WTC11 (cell line): ENCODE measurements around the gene CDCA7L. TPM values are rescaled to one million over a fixed set of nuclear protein-coding genes. Genes with fewer than 3 reads are reported as not detected.

Experiments used
- ATAC-seq: fragments of 200-7000 bp; cut with Tn5 transposase; 2 replicates; pipeline ENCODE4 v1.10.0; 2021; ENCODE audit warnings: mild to moderate bottlenecking, moderate library complexity
- CTCF ChIA-PET: fragments of 300-600 bp; sonication (Branson Sonifier 250); formaldehyde crosslinking; loops from one replicate; lab custom pipeline; 2021; ENCODE audit warnings: antibody characterized with exemption; lab: Charles Lee
- POLR2A ChIA-PET: fragments of 350-600 bp; sonication (Branson Sonifier 250); formaldehyde crosslinking; loops from one replicate; lab custom pipeline; 2021; ENCODE audit warnings: antibody characterized with exemption; lab: Charles Lee
- DNase-seq: peaks from one replicate; pipeline ENCODE4 v3.0.0; 2021; ENCODE audit warnings: low spot score
- H3K27ac Mint-ChIP-seq: 2 replicates; pipeline ENCODE4 v1.8.0; 2021; ENCODE audit warnings: mixed read lengths
- H3K27me3 Mint-ChIP-seq: 2 replicates; pipeline ENCODE4 v1.8.0; 2021; ENCODE audit warnings: low read depth, mild to moderate bottlenecking, moderate library complexity, mixed read lengths
- H3K36me3 Mint-ChIP-seq: 2 replicates; pipeline ENCODE4 v1.8.0; 2021; ENCODE audit warnings: mixed read lengths
- H3K4me1 Mint-ChIP-seq: 2 replicates; pipeline ENCODE4 v1.8.0; 2022; ENCODE audit warnings: mixed read lengths
- H3K4me3 Mint-ChIP-seq: 2 replicates; pipeline ENCODE4 v1.8.0; 2021; ENCODE audit warnings: mild to moderate bottlenecking, moderate library complexity, mixed read lengths
- H3K9me3 Mint-ChIP-seq: 2 replicates; pipeline ENCODE4 v1.8.0; 2021; ENCODE audit warnings: mixed read lengths
- CDX4 ChIP-seq: fragments of 250-450 bp; sonication (Bioruptor Pico); IDR thresholded peaks from 2 replicates; pipeline ENCODE4 v1.9.0; 2021; ENCODE audit warnings: moderate library complexity, mild to moderate bottlenecking, inconsistent platforms, borderline replicate concordance
- CREB1 ChIP-seq: sonication (generic); formaldehyde crosslinking; IDR thresholded peaks from 2 replicates; pipeline ENCODE4 v1.8.0; 2023; ENCODE audit warnings: mild to moderate bottlenecking, missing genetic modification reagents
- CREM ChIP-seq: sonication (generic); formaldehyde crosslinking; IDR thresholded peaks from 2 replicates; pipeline ENCODE4 v1.8.1; 2022; ENCODE audit warnings: mild to moderate bottlenecking, missing genetic modification reagents, moderate library complexity
- E2F4 ChIP-seq: sonication (generic); formaldehyde crosslinking; IDR thresholded peaks from 2 replicates; pipeline ENCODE4 v1.8.1; 2022; ENCODE audit warnings: low read depth, mild to moderate bottlenecking, moderate library complexity, missing genetic modification reagents, borderline replicate concordance
- ETV6 ChIP-seq: sonication (generic); formaldehyde crosslinking; IDR thresholded peaks from 2 replicates; pipeline ENCODE4 v1.8.1; 2022; ENCODE audit warnings: mild to moderate bottlenecking, missing genetic modification reagents
- FOXJ3 ChIP-seq: sonication (generic); formaldehyde crosslinking; IDR thresholded peaks from 2 replicates; pipeline ENCODE4 v1.9.0; 2021; ENCODE audit warnings: missing genetic modification reagents, mild to moderate bottlenecking, borderline replicate concordance
- GABPB1 ChIP-seq: sonication (generic); formaldehyde crosslinking; IDR thresholded peaks from 2 replicates; pipeline ENCODE4 v1.8.1; 2023; ENCODE audit warnings: mild to moderate bottlenecking, missing genetic modification reagents
- IRF1 ChIP-seq: sonication (generic); formaldehyde crosslinking; IDR thresholded peaks from 2 replicates; pipeline ENCODE4 v1.8.0; 2023; ENCODE audit warnings: missing genetic modification reagents
- JAZF1 ChIP-seq: fragments of 250-450 bp; sonication (Bioruptor Pico); IDR thresholded peaks from 2 replicates; pipeline ENCODE4 v1.9.0; 2021; ENCODE audit warnings: moderate library complexity, mild to moderate bottlenecking, inconsistent platforms
- JUN ChIP-seq: sonication (generic); formaldehyde crosslinking; IDR thresholded peaks from 2 replicates; pipeline ENCODE4 v1.8.0; 2023; ENCODE audit warnings: mild to moderate bottlenecking, missing genetic modification reagents
- NFATC4 ChIP-seq: fragments of 250-450 bp; sonication (Bioruptor Pico); IDR thresholded peaks from 2 replicates; pipeline ENCODE4 v1.9.0; 2021; ENCODE audit warnings: mild to moderate bottlenecking
- NFYB ChIP-seq: sonication (generic); formaldehyde crosslinking; conservative IDR thresholded peaks from 2 replicates; pipeline ENCODE4 v1.8.0; 2022; ENCODE audit warnings: low read depth, missing genetic modification reagents
- NR2C2 ChIP-seq: sonication (generic); formaldehyde crosslinking; IDR thresholded peaks from 2 replicates; pipeline ENCODE4 v1.8.0; 2022; ENCODE audit warnings: mild to moderate bottlenecking, missing genetic modification reagents
- OVOL2 ChIP-seq: fragments of 250-450 bp; sonication (Bioruptor Pico); IDR thresholded peaks from 2 replicates; pipeline ENCODE4 v1.9.0; 2021; ENCODE audit warnings: mild to moderate bottlenecking, borderline replicate concordance
- STAT6 ChIP-seq: sonication (generic); formaldehyde crosslinking; conservative IDR thresholded peaks from 2 replicates; pipeline ENCODE4 v1.8.1; 2023; ENCODE audit warnings: mild to moderate bottlenecking, low read depth, missing genetic modification reagents, moderate library complexity
- ZNF121 ChIP-seq: sonication (generic); formaldehyde crosslinking; IDR thresholded peaks from 2 replicates; pipeline ENCODE4 v1.8.0; 2023; ENCODE audit warnings: missing genetic modification reagents
- ZNF317 ChIP-seq: sonication (generic); formaldehyde crosslinking; IDR thresholded peaks from 2 replicates; pipeline ENCODE4 v1.8.1; 2023; ENCODE audit warnings: low read depth, mild to moderate bottlenecking, moderate library complexity, missing genetic modification reagents, borderline replicate concordance
- ZNF416 ChIP-seq: fragments of 250-450 bp; sonication (Bioruptor Pico); IDR thresholded peaks from 2 replicates; pipeline ENCODE4 v1.9.0; 2021; ENCODE audit warnings: mild to moderate bottlenecking, inconsistent platforms
- ZNF423 ChIP-seq: fragments of 250-450 bp; sonication (Bioruptor Pico); IDR thresholded peaks from 2 replicates; pipeline ENCODE4 v2.1.2; 2022; ENCODE audit warnings: mild to moderate bottlenecking, moderate library complexity
- ZNF425 ChIP-seq: fragments of 250-450 bp; sonication (Bioruptor Pico); conservative IDR thresholded peaks from 2 replicates; pipeline ENCODE4 v1.9.0; 2021; ENCODE audit warnings: mild to moderate bottlenecking
- total RNA-seq: library from RNA; stranded (reverse); gene quantifications from 3 replicates; pipeline ENCODE4 v1.2.3, GENCODE V29; 2021
- TF ChIP-seq, protein P1 (sequence below): sonication (generic); formaldehyde crosslinking; IDR thresholded peaks from 2 replicates; pipeline ENCODE4 v1.8.0; 2023; ENCODE audit warnings: mild to moderate bottlenecking, missing genetic modification reagents
- TF ChIP-seq, protein P2 (sequence below): sonication (generic); formaldehyde crosslinking; IDR thresholded peaks from 2 replicates; pipeline ENCODE4 v1.8.1; 2022; ENCODE audit warnings: mild to moderate bottlenecking, moderate library complexity, missing genetic modification reagents
- TF ChIP-seq, protein P3 (sequence below): sonication (generic); formaldehyde crosslinking; IDR thresholded peaks from 2 replicates; pipeline ENCODE4 v1.8.1; 2022; ENCODE audit warnings: low read depth, missing genetic modification reagents, borderline replicate concordance

The CDCA7L gene
- total RNA-seq, 1 experiment from 2014 or later: 161 TPM

- Mint-ChIP-seq H3K4me3 (no peak overlapping the region), H3K36me3 (no peaks in the 10 kb centered on the region), H3K9me3 (peaks cover 5% of the 10 kb centered on the region), H3K4me1 (0 out of 2 replicates have a peak, but pooled peaks cover 3% of the 10 kb centered on the region), H3K27me3 (no peaks in the 10 kb centered on the region), H3K27ac (no peak overlapping the region)
- ATAC-seq (no peak), DNase-seq (no peak)
- CTCF ChIA-PET: interaction anchor here (0.6 to 1.6 kb wide), 3 partner anchors 44 to 490 kb away, joined by 4 to 5 read pairs (median 5); no protein-coding TSS in a partner anchor
- POLR2A ChIA-PET: no interaction called here
- TF ChIP-seq ETV6 (CRISPR knock-in tag) (no peak), CREM (CRISPR knock-in tag) (no peak), ZNF121 (CRISPR knock-in tag) (no peak)
- TF ChIP-seq, protein P1, sequence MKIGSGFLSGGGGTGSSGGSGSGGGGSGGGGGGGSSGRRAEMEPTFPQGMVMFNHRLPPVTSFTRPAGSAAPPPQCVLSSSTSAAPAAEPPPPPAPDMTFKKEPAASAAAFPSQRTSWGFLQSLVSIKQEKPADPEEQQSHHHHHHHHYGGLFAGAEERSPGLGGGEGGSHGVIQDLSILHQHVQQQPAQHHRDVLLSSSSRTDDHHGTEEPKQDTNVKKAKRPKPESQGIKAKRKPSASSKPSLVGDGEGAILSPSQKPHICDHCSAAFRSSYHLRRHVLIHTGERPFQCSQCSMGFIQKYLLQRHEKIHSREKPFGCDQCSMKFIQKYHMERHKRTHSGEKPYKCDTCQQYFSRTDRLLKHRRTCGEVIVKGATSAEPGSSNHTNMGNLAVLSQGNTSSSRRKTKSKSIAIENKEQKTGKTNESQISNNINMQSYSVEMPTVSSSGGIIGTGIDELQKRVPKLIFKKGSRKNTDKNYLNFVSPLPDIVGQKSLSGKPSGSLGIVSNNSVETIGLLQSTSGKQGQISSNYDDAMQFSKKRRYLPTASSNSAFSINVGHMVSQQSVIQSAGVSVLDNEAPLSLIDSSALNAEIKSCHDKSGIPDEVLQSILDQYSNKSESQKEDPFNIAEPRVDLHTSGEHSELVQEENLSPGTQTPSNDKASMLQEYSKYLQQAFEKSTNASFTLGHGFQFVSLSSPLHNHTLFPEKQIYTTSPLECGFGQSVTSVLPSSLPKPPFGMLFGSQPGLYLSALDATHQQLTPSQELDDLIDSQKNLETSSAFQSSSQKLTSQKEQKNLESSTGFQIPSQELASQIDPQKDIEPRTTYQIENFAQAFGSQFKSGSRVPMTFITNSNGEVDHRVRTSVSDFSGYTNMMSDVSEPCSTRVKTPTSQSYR: no peak
- TF ChIP-seq, all 79 proteins: peak for 0
These were observed 17.0 kb upstream of the CDCA7L start for GRCh38 chr7:21962677-21963076.

GRCh38 chr7:21960922-21961321, 15.2 kb upstream of the CDCA7L start:
- ATAC-seq: no peak
- Mint-ChIP-seq H3K27ac (no peak overlapping the region), H3K4me3 (no peak overlapping the region), H3K9me3 (peaks cover 5% of the 10 kb centered on the region), H3K27me3 (no peaks in the 10 kb centered on the region), H3K36me3 (no peaks in the 10 kb centered on the region), H3K4me1 (0 out of 2 replicates have a peak, but pooled peaks cover 1% of the 10 kb centered on the region)
- CTCF ChIA-PET: no interaction called here
- POLR2A ChIA-PET: no interaction called here
- TF ChIP-seq E2F4 (CRISPR knock-in tag) (no peak), ZNF425 (CRISPR knock-in tag) (no peak), ZNF416 (CRISPR knock-in tag) (no peak), NFYB (CRISPR knock-in tag) (no peak), ZNF317 (CRISPR knock-in tag) (no peak), NR2C2 (CRISPR knock-in tag) (no peak), JAZF1 (CRISPR knock-in tag) (no peak), ZNF423 (CRISPR knock-in tag) (no peak), CDX4 (CRISPR knock-in tag) (no peak), STAT6 (no peak), OVOL2 (CRISPR knock-in tag) (no peak), FOXJ3 (CRISPR knock-in tag) (no peak), GABPB1 (CRISPR knock-in tag) (no peak), IRF1 (CRISPR knock-in tag) (no peak), JUN (CRISPR knock-in tag) (no peak), CREB1 (CRISPR knock-in tag) (no peak), NFATC4 (CRISPR knock-in tag) (no peak)
- TF ChIP-seq, protein P2, sequence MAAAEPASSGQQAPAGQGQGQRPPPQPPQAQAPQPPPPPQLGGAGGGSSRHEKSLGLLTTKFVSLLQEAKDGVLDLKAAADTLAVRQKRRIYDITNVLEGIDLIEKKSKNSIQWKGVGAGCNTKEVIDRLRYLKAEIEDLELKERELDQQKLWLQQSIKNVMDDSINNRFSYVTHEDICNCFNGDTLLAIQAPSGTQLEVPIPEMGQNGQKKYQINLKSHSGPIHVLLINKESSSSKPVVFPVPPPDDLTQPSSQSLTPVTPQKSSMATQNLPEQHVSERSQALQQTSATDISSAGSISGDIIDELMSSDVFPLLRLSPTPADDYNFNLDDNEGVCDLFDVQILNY: no peak
- TF ChIP-seq, protein P3, sequence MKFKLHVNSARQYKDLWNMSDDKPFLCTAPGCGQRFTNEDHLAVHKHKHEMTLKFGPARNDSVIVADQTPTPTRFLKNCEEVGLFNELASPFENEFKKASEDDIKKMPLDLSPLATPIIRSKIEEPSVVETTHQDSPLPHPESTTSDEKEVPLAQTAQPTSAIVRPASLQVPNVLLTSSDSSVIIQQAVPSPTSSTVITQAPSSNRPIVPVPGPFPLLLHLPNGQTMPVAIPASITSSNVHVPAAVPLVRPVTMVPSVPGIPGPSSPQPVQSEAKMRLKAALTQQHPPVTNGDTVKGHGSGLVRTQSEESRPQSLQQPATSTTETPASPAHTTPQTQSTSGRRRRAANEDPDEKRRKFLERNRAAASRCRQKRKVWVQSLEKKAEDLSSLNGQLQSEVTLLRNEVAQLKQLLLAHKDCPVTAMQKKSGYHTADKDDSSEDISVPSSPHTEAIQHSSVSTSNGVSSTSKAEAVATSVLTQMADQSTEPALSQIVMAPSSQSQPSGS (CRISPR knock-in tag): no peak
- no peak for DNase-seq
